ENCODE data around the gene GATD1.

GATD1 gene

DNA sequence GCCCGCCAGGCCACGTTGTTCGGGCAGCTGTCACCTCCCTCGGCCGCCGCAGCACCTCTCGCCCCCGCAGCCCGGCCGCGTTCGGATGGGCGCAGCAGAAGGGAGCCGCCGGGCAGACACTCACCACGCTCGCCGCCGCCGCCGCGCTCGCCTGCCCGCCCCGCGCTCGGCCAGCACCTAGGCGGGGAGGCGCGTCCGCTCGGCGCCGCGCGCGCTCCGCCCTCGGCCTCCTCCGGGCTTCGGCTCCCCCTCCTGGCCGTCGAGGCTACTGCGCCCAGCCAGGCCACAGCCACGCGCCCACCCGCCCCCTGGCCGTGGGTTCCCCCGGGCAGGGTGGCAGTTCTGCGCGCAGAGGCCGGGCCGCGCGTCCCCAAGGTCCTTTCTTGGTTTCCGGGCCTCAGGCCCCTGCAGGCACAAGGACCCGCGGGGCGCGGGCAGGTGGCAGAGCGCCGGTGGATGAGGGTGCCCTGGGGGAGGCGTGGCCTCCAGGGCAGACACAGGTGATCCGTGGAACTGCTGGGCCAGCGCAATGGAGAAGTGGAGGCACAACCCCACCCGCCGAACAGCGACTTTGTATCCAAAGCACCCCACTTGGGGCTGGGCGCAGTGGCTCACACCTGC, 20.9 kb upstream of the GATD1 start, which contains the start of gene SLC25A22:
Gene SLC25A22, minus strand, starts transcription at position 189 of the 621 bp plus-strand sequence. CDS start 3,275 bp downstream, outside the sequence.
- TF ChIP-seq, protein P1, sequence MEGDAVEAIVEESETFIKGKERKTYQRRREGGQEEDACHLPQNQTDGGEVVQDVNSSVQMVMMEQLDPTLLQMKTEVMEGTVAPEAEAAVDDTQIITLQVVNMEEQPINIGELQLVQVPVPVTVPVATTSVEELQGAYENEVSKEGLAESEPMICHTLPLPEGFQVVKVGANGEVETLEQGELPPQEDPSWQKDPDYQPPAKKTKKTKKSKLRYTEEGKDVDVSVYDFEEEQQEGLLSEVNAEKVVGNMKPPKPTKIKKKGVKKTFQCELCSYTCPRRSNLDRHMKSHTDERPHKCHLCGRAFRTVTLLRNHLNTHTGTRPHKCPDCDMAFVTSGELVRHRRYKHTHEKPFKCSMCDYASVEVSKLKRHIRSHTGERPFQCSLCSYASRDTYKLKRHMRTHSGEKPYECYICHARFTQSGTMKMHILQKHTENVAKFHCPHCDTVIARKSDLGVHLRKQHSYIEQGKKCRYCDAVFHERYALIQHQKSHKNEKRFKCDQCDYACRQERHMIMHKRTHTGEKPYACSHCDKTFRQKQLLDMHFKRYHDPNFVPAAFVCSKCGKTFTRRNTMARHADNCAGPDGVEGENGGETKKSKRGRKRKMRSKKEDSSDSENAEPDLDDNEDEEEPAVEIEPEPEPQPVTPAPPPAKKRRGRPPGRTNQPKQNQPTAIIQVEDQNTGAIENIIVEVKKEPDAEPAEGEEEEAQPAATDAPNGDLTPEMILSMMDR (IDR thresholded peaks at IDR 0.05; ENCODE audit: insufficient read depth, missing control alignments): peak; percentile 53
- DNase-seq (ENCODE audit: insufficient read length, low spot score): peak; percentile 75
- no peak for FAIRE-seq

DNA sequence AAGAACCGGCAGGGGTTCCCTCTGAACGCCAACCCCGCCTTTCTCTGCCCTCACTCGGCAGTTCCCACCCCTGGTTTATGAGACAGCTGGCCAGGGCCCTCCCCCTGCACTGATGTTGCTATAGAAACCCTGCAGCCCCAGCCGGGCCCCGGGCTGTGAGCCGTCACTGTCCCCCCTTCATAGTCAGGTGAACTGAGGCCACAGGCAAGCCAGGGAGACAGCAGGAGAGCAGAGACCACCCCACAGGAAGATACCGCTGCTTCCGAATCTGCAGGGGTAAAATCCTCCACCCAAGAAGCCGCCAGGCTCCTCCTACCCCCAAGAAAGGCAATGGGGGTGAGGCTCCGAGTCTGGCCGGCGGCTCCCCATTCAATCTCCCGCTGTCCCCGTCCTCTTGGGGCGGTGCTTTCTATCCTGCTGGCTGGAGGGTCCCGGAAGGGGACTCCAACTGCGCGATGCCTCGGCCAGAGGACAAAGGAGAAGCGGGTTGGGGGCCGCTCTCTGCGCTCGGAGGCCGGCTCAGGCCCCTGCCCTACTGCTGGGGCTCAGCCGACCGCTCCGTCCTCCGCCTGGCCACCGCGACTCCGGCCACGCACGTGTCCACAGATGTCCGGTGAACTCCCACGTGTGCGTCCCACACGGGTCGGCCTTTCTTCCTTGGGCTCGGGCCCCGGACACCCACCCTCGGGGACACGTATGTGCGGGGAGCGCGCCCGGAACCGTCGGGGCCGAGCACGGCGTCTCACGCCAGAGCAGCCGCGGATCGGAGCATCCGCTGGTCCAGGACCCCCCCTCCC, 20.2 kb upstream of the GATD1 start:
- FAIRE-seq (no peak), DNase-seq (ENCODE audit: insufficient read length, low spot score) (peak; percentile 55)
- TF ChIP-seq, protein P1 (IDR thresholded peaks at IDR 0.05; ENCODE audit: insufficient read depth, missing control alignments): no peak

DNA sequence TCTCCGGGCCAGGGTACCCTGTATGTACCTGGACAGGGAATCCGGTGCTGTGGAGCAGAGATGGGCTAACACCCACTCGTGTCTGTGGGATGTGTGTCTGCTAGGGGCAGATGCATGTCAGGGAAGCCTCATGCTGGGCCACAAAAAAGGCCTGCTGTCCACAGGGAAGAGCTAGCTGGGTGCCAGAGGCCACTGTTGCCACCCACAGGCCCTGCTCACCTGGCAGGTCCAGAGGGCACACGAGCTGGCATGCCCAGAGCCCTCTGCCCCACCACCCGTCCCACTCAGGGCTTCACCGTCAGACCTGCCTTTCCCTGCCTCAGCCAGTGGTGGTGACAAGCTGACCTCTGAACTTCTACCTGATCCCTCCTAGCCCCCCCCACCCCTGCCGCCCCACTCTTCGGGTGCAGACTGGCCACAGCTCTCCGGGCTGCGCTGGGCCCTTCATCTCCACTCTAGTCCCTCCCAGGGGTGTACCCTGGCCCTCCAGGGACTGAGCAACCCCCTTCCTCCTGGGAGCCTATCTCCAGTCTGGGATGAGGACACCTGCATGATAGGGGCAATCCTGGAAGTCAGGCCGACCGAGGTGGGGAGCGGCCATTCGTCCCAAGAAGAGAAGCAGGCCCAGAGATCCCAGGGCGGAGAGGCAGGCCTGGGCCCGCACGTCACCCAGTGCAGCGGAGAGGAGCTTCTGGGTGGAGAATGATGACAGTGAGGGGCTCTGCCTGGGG, 19.4 kb upstream of the GATD1 start:
- TF ChIP-seq, protein P1 (IDR thresholded peaks at IDR 0.05; ENCODE audit: insufficient read depth, missing control alignments): no peak
- DNase-seq (ENCODE audit: insufficient read length, low spot score) (no peak), FAIRE-seq (no peak)

DNA sequence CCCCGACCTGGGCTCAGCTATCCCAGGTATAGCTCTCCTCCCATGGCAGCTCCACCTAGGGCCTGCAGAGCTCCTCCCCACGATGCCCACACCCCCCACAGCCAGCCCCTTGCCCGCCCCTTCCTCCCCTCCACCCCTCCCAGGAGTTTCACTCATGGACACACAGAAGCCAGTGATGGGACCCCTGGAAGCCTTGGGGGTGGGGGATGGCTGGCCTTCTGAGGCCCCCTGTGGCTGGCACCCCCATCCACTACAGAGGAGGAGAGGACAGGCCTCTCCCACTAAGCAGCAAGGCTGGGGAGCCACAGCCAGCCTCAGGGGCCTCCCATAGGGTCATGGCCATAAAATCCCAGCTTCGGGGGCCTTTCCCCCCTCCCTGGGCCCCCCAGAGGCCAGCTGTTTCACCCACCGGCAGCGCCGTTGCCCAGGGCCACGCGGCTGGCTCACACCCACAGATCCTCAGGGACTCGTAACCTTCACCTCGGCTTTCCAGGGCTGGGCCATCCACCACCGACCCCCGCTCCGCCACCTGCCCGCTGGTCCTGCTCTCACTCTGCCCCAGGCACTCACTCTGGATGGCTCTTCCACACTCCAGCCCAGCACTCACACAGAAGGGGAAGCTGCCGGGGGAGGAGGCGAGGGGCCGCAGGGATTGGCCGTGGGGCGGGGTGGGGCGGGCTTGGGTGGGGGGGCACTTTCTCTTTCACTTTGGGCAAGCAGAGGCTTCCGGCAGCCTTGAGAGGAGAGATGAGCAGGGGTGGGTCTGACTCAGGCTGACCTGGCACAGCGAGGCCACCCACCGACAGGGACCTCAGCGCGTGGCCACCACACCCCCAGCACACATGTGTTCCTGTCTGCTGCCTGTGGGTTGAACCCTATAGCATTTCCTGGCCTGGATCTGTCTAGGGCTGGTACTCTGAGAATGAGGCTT, 18.6 kb upstream of the GATD1 start:
- DNase-seq (ENCODE audit: insufficient read length, low spot score): no peak
- FAIRE-seq: no peak
- TF ChIP-seq, protein P1 (IDR thresholded peaks at IDR 0.05; ENCODE audit: insufficient read depth, missing control alignments): no peak

DNA sequence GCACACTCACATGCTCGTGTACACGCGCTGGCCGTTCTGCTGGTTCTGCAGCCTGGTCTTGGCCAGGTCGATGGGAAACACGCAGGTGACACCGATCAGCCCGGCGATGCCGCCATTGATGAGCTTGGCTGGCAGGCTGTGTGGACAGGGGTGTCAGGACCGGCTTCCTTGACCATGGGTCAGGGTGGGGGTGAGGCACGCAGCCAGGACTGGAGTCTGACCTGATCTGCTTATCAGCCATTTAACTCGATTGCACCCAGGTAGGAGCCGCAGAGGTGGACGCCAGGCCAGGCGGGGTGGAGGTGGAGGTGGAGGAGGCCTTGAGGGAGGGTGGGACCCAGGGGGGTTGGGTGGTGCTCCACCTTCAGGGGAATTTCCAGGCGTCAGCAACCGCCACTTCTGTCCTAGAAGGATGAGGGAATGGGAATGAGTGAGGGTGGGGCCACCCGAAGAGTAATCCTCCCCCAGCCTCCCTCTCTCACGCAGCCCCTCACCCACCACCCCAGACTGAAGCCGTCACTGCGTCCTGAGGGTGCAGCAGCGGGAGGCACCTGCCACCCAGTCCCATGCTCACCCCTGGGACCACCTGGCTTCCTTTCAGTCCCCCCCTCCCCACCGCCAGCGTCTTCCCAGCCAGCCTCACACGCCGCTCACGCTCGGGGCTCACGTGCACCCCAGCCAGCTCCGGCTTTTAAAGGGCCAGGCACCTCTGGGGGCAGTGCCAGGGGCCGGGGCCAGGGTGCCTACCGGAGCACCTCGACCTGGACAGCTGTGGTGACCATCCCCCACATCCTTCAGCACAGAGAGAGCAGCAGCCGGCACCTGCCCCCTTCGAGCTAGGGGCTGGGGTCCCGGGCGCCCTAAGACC, 17.7 kb upstream of the GATD1 start:
- FAIRE-seq (no peak), DNase-seq (ENCODE audit: insufficient read length, low spot score) (no peak)
- TF ChIP-seq, protein P1 (IDR thresholded peaks at IDR 0.05; ENCODE audit: insufficient read depth, missing control alignments): no peak
